Ascending aorta (tissue), 2 donors: Measurements from ENCODE around the gene IFT81. TPM values are rescaled to one million over a fixed set of nuclear protein-coding genes. Genes with fewer than 3 reads are reported as not detected.

Source experiments
- DNase-seq, 2 donors: peaks; one replicate each; pipeline ENCODE4 v3.0.0-alpha.2; 2019; ENCODE audit warnings: low spot score in 2 of 2
- H3K27ac ChIP-seq, 2 donors: fragments of 200-600 bp; sonication (generic); one replicate each; pipeline ENCODE4 v1.5.1; 2016 to 2017; ENCODE audit warnings: mild to moderate bottlenecking in 1 of 2
- H3K27me3 ChIP-seq: fragments of 200-600 bp; sonication (generic); one replicate; pipeline ENCODE4 v1.5.1; 2017
- H3K36me3 ChIP-seq, 2 donors: fragments of 200-600 bp; sonication (generic); one replicate each; pipeline ENCODE4 v1.5.1; 2016
- H3K4me1 ChIP-seq, 2 donors: fragments of 200-600 bp; sonication (generic); one replicate each; pipeline ENCODE4 v1.5.1; 2016 to 2017; ENCODE audit warnings: mild to moderate bottlenecking in 1 of 2
- H3K4me3 ChIP-seq, 2 donors: fragments of 200-600 bp; sonication (generic); one replicate each; pipeline ENCODE4 v1.5.1; 2016 to 2017; ENCODE audit warnings: mild to moderate bottlenecking in 1 of 2
- H3K9me3 ChIP-seq, 2 donors: fragments of 200-600 bp; sonication (generic); one replicate each; pipeline ENCODE4 v1.5.1; 2016
- CTCF ChIP-seq, 3 experiments: fragments of 200-600 bp in 2 of 3; fragments of 450-650 bp in 1 of 3; sonication (generic) in 2 of 3; IDR thresholded peaks; one replicate each; pipeline ENCODE4 v1.5.1; 2016 to 2019; ENCODE audit warnings: antibody characterized with exemption in 3 of 3, mild to moderate bottlenecking in 1 of 3, moderate library complexity in 1 of 3
- intact Hi-C: fragments of 100-400 bp; cut with DNase I; formaldehyde crosslinking; loops from one replicate; pipeline ENCODE4 v1.15.1; 2023
- total RNA-seq: library from RNA; depleted of rRNA; stranded (reverse); fragments of >200 nt; gene quantifications from one replicate; pipeline ENCODE4 v1.1.0, GENCODE V29; 2016

Gene IFT81
- total RNA-seq, 1 donor from 2014 or later = 12.0 TPM

DNA sequence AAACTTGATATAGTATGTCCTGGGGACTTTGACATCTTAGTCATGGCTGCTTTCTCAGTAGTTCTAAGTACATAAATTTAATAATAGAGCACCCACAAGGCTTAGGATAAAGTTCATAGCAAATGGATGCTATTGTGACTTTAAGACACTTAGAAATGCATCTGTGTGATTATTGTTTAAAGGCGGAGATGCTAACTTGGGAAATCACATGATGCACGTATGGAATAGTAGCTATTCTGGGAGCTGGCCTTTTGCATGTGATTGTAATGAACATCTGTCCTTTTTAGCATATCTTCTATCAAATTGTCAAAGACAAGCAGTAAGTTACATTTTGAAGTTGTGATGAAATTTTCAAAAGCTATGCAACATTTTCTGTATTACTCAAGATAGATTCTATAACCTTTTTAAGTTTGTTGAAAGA, 110.2 kb downstream of the IFT81 start:
- Histone ChIP-seq H3K4me3 (peak overlapping the region in 1 of 2 donors; percentile 16), H3K4me1 (peaks cover 0 to 12% of the 10 kb centered on the region in 2 donors), H3K9me3 (no peaks in the 10 kb centered on the region), H3K36me3 (no peaks in the 10 kb centered on the region), H3K27ac (peak overlapping the region; percentile 31 to 62), H3K27me3 (no peaks in the 10 kb centered on the region)
- TF ChIP-seq CTCF (IDR thresholded peaks at IDR 0.05) = no peak
- intact Hi-C loops = no loop called here
- DNase-seq = no peak

DNA sequence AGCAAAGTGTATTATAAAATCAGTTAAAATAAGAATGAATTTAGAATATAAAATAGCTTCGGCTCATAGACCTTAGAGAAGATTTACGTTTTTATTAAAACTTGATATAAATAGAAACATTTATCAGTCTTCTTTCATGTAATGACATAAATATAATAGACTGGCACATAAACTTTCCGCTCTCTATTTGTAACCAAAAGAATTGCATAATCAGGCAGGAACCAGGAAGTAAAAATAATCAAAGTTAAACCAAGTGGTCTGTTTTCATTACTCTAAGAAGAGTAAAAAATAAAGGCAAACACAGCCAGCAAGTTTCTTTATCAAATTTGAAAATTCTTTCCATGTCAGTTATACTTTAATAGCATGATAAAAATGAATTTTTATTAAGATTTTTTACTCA, 110.6 kb downstream of the IFT81 start:
- TF ChIP-seq CTCF (IDR thresholded peaks at IDR 0.05) = no peak
- intact Hi-C loops = no loop called here
- Histone ChIP-seq H3K4me3 (peak overlapping the region in 1 of 2 donors; percentile 16), H3K9me3 (no peaks in the 10 kb centered on the region), H3K27me3 (no peaks in the 10 kb centered on the region), H3K27ac (peak overlapping the region; percentile 31 to 62), H3K4me1 (peaks cover 0 to 12% of the 10 kb centered on the region in 2 donors), H3K36me3 (no peaks in the 10 kb centered on the region)
- no peak for DNase-seq

DNA sequence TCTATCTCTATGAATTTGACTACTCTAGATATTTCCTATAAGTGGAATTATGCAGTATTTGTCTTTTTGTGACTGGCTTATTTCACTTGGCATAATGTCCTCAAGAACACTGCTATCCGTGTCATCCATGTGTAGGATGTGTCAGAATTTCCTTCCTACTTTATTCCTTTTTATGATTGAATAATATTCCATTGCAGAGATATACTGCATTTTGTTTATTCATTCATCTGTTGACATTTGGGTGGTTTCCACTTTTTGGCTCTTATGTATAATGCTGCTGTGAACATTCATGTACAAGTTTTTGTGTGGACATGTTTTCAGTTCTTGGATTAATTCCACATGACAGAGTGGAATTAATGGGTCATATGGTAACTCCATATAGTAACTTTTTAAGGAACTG, 111.2 kb downstream of the IFT81 start:
- H3K4me1 ChIP-seq = peaks cover 0 to 12% of the 10 kb centered on the region in 2 donors
- H3K36me3 ChIP-seq = no peaks in the 10 kb centered on the region
- intact Hi-C loops = no loop called here
- H3K9me3 ChIP-seq = no peaks in the 10 kb centered on the region
- H3K27ac ChIP-seq = peak overlapping the region; percentile 31 to 62
- H3K4me3 ChIP-seq = no peak overlapping the region
- no peaks in the 10 kb centered on the region for H3K27me3 ChIP-seq
- no peak for TF ChIP-seq CTCF (IDR thresholded peaks at IDR 0.05)
- DNase-seq = no peak

GRCh38 chr12:110243227-110243626, 119.1 kb downstream of the IFT81 start:
- no peak for DNase-seq
- Histone ChIP-seq H3K36me3 (no peaks in the 10 kb centered on the region), H3K4me1 (peaks cover 14 to 20% of the 10 kb centered on the region in 2 donors), H3K9me3 (no peaks in the 10 kb centered on the region), H3K4me3 (no peak overlapping the region), H3K27ac (no peak overlapping the region), H3K27me3 (no peaks in the 10 kb centered on the region)
- intact Hi-C loops = no loop called here
- no peak for TF ChIP-seq CTCF (IDR thresholded peaks at IDR 0.05)

- Histone ChIP-seq H3K27ac (no peak overlapping the region), H3K36me3 (no peaks in the 10 kb centered on the region), H3K4me1 (peaks cover 17 to 21% of the 10 kb centered on the region in 2 donors), H3K4me3 (no peak overlapping the region), H3K27me3 (no peaks in the 10 kb centered on the region), H3K9me3 (no peaks in the 10 kb centered on the region)
- intact Hi-C loops = no loop called here
- no peak for TF ChIP-seq CTCF (IDR thresholded peaks at IDR 0.05)
- no peak for DNase-seq
Observed at GRCh38 chr12:110244372-110244771, 120.2 kb downstream of the IFT81 start.

DNA sequence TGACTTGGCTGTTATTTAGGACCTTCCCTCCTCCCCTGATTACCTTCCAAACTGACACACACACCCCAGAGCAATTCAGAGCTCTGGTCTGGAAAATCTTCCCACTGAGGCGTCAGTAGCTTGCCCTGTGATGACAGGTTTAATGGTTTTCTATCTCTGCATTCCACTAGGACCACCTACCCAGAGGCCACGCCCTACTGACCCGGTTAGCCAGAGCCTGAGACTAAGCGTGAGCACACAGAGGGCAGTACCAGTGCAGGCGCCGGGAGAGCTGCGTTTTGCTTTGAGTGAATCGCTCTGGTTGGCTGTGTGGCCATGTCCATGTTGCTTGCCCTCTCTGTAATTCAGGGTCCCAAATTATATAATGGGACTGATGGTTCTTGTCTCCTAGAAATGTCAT, 120.7 kb downstream of the IFT81 start:
- no peaks in the 10 kb centered on the region for H3K27me3 ChIP-seq
- intact Hi-C loops = no loop called here
- no peaks in the 10 kb centered on the region for H3K9me3 ChIP-seq
- TF ChIP-seq CTCF (IDR thresholded peaks at IDR 0.05) = no peak
- no peak overlapping the region for H3K27ac ChIP-seq
- DNase-seq = no peak
- peaks cover 20 to 24% of the 10 kb centered on the region in 2 donors for H3K4me1 ChIP-seq
- H3K4me3 ChIP-seq = no peak overlapping the region
- no peaks in the 10 kb centered on the region for H3K36me3 ChIP-seq
